ENCODE data around the gene MPG. TPM values are rescaled to one million over a fixed set of nuclear protein-coding genes. Genes with fewer than 3 reads are reported as not detected.

MPG gene
- total and polyA plus RNA-seq, 8 donors: 19.2 to 62.5 (median 27.6) TPM

GRCh38 chr16:78444-79150 lies 572 bp downstream of the MPG start:
- H3K36me3 ChIP-seq: no peaks in the 10 kb centered on the region
- FAIRE-seq: no peak
- H3K4me3 ChIP-seq: peak overlapping the region; percentile 69 to 90 (median 86)
- TF ChIP-seq, protein P1, sequence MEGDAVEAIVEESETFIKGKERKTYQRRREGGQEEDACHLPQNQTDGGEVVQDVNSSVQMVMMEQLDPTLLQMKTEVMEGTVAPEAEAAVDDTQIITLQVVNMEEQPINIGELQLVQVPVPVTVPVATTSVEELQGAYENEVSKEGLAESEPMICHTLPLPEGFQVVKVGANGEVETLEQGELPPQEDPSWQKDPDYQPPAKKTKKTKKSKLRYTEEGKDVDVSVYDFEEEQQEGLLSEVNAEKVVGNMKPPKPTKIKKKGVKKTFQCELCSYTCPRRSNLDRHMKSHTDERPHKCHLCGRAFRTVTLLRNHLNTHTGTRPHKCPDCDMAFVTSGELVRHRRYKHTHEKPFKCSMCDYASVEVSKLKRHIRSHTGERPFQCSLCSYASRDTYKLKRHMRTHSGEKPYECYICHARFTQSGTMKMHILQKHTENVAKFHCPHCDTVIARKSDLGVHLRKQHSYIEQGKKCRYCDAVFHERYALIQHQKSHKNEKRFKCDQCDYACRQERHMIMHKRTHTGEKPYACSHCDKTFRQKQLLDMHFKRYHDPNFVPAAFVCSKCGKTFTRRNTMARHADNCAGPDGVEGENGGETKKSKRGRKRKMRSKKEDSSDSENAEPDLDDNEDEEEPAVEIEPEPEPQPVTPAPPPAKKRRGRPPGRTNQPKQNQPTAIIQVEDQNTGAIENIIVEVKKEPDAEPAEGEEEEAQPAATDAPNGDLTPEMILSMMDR (IDR thresholded peaks at IDR 0.05): no peak
- peak overlapping the region; percentile 22 to 81 (median 78) for H3K27ac ChIP-seq
- no peaks in the 10 kb centered on the region for H3K27me3 ChIP-seq
- H3K4me1 ChIP-seq: peaks cover 12 to 17% (median 15%) of the 10 kb centered on the region in 3 donors
- no peaks in the 10 kb centered on the region for H3K9me3 ChIP-seq
- intact Hi-C loops (cut with DNase I): no loop called here
- peak; percentile 3 to 36 (median 16) for ATAC-seq
- peak in 1 of 6 donors; percentile 67 for DNase-seq
- WGBS, 2 donors: 4 to 6% methylated on average over 36 of the region's 36 CpGs

DNA sequence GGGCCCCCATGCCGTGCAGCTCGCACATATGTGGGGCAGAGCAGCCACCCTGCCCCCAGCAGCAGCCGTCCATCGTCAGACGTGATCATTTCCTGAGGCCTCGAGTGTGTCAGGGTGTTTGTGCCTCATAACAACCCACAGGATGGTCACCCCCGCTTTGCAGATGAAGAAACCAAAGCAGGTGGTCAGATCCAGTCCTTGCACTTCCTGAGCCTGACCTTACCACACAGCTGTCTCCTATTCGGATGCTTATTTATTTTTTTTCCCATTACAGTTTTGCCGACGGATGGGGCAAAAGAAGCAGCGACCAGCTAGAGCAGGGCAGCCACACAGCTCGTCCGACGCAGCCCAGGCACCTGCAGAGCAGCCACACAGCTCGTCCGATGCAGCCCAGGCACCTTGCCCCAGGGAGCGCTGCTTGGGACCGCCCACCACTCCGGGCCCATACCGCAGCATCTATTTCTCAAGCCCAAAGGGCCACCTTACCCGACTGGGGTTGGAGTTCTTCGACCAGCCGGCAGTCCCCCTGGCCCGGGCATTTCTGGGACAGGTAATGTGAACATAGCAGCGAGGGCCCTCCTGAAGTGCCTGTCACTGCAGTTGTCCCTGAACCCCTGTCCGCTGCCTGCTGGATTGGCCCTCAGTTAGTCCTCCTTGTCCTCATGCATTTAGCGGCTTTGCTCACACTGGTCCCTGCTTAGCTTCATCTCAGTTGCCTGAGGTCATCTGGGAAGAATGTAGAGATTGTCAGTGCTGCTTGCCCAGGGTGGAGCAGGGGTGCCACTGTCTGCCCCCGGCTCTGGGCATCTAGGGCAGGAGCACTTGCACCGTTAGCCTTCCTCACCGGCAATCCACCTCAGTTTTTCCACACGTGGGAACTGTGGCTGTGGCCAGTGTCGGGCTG lies 1.4 kb downstream of the MPG start:
- peak in 1 of 6 donors; percentile 69 for DNase-seq
- no peak overlapping the region for H3K27ac ChIP-seq
- 78 to 80% methylated on average over 32 of the region's 32 CpGs for WGBS, 2 donors
- TF ChIP-seq, protein P1 (IDR thresholded peaks at IDR 0.05): no peak
- H3K36me3 ChIP-seq: no peaks in the 10 kb centered on the region
- H3K4me1 ChIP-seq: peaks cover 12 to 17% (median 15%) of the 10 kb centered on the region in 3 donors
- no peaks in the 10 kb centered on the region for H3K9me3 ChIP-seq
- FAIRE-seq: no peak
- intact Hi-C loops (cut with DNase I): no loop called here
- no peaks in the 10 kb centered on the region for H3K27me3 ChIP-seq
- H3K4me3 ChIP-seq: peak overlapping the region in 2 of 4 donors; percentile 83 to 90
- no peak for ATAC-seq

GRCh38 chr16:83060-83603 lies 5.1 kb downstream of the MPG start:
- Histone ChIP-seq H3K4me1 (peaks cover 0 to 5% (median 0%) of the 10 kb centered on the region in 3 donors), H3K4me3 (no peak overlapping the region), H3K27me3 (no peaks in the 10 kb centered on the region), H3K27ac (no peak overlapping the region), H3K36me3 (peaks cover 0 to 12% (median 3%) of the 10 kb centered on the region in 3 donors), H3K9me3 (no peaks in the 10 kb centered on the region)
- intact Hi-C loops (cut with DNase I): no loop called here
- FAIRE-seq (no peak), DNase-seq (no peak), ATAC-seq (no peak)
- TF ChIP-seq, protein P1 (IDR thresholded peaks at IDR 0.05): no peak
- 95 to 96% methylated on average over 30 to 31 of the region's 31 CpGs for WGBS, 2 donors

GRCh38 chr16:83781-84615 lies 6.0 kb downstream of the MPG start:
- H3K27ac ChIP-seq: peak overlapping the region in 1 of 4 donors; percentile 26
- no peaks in the 10 kb centered on the region for H3K9me3 ChIP-seq
- no peak overlapping the region for H3K4me3 ChIP-seq
- FAIRE-seq: no peak
- intact Hi-C loops (cut with DNase I): no loop called here
- 74 to 75% methylated on average over 21 of the region's 21 CpGs for WGBS, 2 donors
- H3K36me3 ChIP-seq: peaks cover 0 to 12% (median 3%) of the 10 kb centered on the region in 3 donors
- peaks cover 0 to 1% (median 0%) of the 10 kb centered on the region in 3 donors for H3K4me1 ChIP-seq
- no peaks in the 10 kb centered on the region for H3K27me3 ChIP-seq
- DNase-seq: peak in 1 of 6 donors; percentile 53
- TF ChIP-seq, protein P1 (IDR thresholded peaks at IDR 0.05): no peak
- ATAC-seq: peak in 2 of 4 donors; percentile 3 to 4

Measured in pancreas (tissue), 10 donors.